ENCODE data around the gene ANKRD10.

Gene ANKRD10

DNA sequence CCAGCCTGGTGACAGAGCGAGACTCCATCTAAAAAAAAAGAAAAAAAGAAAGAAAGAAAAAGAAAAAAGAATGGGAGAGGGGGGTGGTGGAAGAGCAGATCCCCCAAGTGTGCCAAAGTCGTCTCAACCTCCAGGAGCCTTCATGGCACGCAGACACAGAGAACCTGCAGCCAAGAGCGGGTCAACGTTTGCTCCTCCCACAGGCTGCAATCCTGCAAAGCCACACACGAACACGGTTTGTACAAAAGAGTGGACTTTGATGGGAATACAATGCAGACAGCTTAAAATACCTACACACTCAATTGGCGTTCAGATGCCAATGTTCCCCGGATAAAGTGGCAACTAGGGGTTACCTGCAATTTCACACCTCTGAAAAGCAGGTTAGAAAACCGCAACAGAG is 29.4 kb downstream of the ANKRD10 start:
- TF ChIP-seq, protein P1, sequence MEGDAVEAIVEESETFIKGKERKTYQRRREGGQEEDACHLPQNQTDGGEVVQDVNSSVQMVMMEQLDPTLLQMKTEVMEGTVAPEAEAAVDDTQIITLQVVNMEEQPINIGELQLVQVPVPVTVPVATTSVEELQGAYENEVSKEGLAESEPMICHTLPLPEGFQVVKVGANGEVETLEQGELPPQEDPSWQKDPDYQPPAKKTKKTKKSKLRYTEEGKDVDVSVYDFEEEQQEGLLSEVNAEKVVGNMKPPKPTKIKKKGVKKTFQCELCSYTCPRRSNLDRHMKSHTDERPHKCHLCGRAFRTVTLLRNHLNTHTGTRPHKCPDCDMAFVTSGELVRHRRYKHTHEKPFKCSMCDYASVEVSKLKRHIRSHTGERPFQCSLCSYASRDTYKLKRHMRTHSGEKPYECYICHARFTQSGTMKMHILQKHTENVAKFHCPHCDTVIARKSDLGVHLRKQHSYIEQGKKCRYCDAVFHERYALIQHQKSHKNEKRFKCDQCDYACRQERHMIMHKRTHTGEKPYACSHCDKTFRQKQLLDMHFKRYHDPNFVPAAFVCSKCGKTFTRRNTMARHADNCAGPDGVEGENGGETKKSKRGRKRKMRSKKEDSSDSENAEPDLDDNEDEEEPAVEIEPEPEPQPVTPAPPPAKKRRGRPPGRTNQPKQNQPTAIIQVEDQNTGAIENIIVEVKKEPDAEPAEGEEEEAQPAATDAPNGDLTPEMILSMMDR (IDR thresholded peaks at IDR 0.05; ENCODE audit: low read depth, low read length), result no peak
- Histone ChIP-seq H3K27me3 (no peaks in the 10 kb centered on the region), H3K4me3 (ENCODE audit: low read depth, low read length) (no peak overlapping the region), H3K9me3 (no peaks in the 10 kb centered on the region), H3K36me3 (no peaks in the 10 kb centered on the region), H3K4me1 (no peaks in the 10 kb centered on the region)
- DNase-seq, result no peak

DNA sequence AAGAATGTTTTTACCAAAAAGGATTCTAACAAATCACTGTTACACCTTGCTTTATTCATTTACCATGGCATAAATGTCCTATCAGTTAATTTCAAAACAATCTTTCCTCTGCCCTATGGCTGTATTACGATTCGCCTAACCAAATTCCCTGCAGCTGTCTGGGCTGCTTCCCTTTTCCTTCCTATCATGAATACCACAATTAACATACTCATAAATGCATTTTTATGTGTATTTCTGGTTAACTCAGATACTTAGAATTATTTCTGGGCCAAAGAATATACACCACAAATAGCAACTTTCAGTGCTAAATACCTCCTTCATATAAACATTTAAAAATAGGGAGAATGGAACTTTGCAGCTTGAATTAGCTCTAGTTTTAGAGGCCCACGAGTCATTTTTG is 30.4 kb downstream of the ANKRD10 start:
- Histone ChIP-seq H3K27me3 (no peaks in the 10 kb centered on the region), H3K36me3 (no peaks in the 10 kb centered on the region), H3K4me1 (no peaks in the 10 kb centered on the region), H3K4me3 (ENCODE audit: low read depth, low read length) (no peak overlapping the region), H3K9me3 (no peaks in the 10 kb centered on the region)
- TF ChIP-seq, protein P1 (IDR thresholded peaks at IDR 0.05; ENCODE audit: low read depth, low read length), result no peak
- no peak for DNase-seq

DNA sequence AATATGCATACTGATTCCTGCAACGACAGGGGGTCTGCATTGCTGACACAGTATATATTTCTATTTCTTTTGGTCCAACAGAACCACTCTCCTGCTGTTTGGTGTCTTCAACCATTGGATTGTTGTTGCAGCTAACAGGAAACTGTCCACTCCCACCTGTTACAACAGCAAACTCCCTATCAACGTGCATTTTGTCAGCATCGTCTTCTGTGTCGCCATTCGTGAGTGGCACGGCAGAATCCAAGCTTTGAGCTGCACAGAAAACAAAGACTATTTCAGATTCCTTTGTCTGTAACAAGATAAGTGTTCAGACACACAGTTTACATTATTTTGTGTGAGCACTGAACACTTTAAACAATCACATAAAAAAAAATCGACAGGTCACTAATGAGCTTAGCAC is 31.3 kb downstream of the ANKRD10 start:
- H3K4me3 ChIP-seq (ENCODE audit: low read depth, low read length), result no peak overlapping the region
- no peaks in the 10 kb centered on the region for H3K4me1 ChIP-seq
- H3K27me3 ChIP-seq, result no peaks in the 10 kb centered on the region
- H3K36me3 ChIP-seq, result no peaks in the 10 kb centered on the region
- no peaks in the 10 kb centered on the region for H3K9me3 ChIP-seq
- DNase-seq, result no peak
- TF ChIP-seq, protein P1 (IDR thresholded peaks at IDR 0.05; ENCODE audit: low read depth, low read length), result no peak

DNA sequence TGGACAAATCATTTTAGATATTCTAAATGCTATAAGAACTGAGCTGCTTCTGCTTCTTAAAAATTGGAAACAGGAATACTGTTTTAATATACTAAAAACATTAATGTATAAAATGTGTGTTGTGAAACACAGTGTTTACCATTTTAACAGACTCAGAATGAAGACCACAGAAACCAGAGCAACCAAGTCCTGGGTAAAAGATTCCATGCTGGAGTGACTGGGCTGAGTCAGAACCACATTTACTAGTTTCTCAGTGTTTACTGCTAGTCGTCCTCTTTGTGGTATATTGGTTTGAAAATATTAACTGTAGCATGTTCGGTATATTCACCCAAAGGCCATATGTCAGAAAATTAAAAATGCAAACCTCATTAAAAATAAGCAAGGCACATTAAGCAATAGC is 31.9 kb downstream of the ANKRD10 start:
- Histone ChIP-seq H3K27me3 (no peaks in the 10 kb centered on the region), H3K4me3 (ENCODE audit: low read depth, low read length) (no peak overlapping the region), H3K9me3 (no peaks in the 10 kb centered on the region), H3K36me3 (no peaks in the 10 kb centered on the region), H3K4me1 (no peaks in the 10 kb centered on the region)
- TF ChIP-seq, protein P1 (IDR thresholded peaks at IDR 0.05; ENCODE audit: low read depth, low read length), result no peak
- DNase-seq, result no peak

DNA sequence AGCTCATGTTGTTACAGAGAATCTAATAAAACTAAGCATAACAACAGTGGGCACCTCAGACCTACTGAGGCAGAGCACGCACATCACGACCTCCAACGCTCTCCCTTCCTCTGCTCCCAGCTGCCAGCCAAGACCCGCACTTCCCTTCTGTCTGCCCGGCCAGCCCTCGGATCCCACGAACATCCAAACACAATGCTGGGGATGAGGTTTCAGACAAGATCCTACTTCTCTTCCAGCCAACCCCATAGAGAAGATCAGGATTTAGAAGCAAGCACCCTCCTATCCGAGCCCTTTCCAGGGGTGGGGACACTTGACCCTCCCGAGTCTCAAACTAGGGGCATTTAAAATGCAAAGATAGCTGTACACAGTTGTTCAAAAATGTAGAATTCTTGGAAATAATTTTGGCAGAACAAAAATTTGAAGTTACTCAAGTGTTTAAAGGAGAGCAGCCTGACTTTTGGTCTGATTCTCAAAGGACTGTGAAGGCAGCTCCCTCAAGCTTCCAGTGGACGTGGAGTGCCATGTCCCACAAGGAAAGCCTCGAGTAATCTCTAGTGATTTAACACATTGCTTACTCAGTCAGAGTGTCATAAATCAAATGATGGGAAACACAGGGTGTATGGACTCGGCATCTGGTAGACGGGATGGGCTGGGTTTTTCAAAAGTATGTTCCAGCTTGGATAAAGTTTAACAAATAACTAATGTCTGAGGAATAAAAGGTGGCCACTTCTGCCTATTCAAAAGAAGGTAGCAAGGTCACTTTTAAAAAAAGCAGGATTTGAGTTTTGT is 32.8 kb downstream of the ANKRD10 start:
- Histone ChIP-seq H3K4me3 (ENCODE audit: low read depth, low read length) (no peak overlapping the region), H3K9me3 (no peaks in the 10 kb centered on the region), H3K27me3 (no peaks in the 10 kb centered on the region), H3K36me3 (no peaks in the 10 kb centered on the region), H3K4me1 (no peaks in the 10 kb centered on the region)
- DNase-seq, result no peak
- TF ChIP-seq, protein P1 (IDR thresholded peaks at IDR 0.05; ENCODE audit: low read depth, low read length), result no peak

DNA sequence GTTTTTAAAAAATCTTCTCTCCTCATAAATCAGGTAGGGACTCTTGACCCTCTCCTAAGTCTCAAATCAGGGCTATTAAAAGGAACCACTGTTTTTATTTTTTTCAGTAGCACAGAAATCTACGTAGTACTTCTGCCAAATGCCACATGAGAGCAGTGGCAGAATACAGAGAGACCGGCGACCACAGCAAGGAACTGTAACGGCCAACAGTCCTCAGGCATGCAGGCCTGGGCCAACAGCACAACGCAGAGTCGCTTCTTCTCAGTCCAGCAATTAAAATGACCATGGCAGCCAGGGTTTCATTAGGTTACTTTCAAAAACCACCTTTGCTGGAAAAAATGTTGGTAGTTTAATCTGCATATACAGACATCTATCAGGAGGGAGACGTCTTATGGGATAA is 34.2 kb downstream of the ANKRD10 start:
- no peak for DNase-seq
- no peak overlapping the region for H3K4me3 ChIP-seq (ENCODE audit: low read depth, low read length)
- H3K27me3 ChIP-seq, result no peaks in the 10 kb centered on the region
- TF ChIP-seq, protein P1 (IDR thresholded peaks at IDR 0.05; ENCODE audit: low read depth, low read length), result no peak
- H3K4me1 ChIP-seq, result no peaks in the 10 kb centered on the region
- no peaks in the 10 kb centered on the region for H3K36me3 ChIP-seq
- no peaks in the 10 kb centered on the region for H3K9me3 ChIP-seq
